GM12891 (cell line): ENCODE data around the gene MAP3K12.

ENCODE experiments used
- PAX5 ChIP-seq: IDR thresholded peaks from 2 replicates; pipeline ENCODE4 v1.6.1; 2011; ENCODE audit warnings: low read length, moderate library complexity, mild to moderate bottlenecking; ENCODE audit not compliant: insufficient read depth, severe bottlenecking
- POLR2AphosphoS5 ChIP-seq: IDR thresholded peaks from 2 replicates; pipeline ENCODE4 v1.6.1; 2011; ENCODE audit warnings: low read depth, low read length, control low read depth
- SPI1 ChIP-seq: IDR thresholded peaks from 2 replicates; pipeline ENCODE4 v1.6.1; 2011; ENCODE audit warnings: low read depth, low read length, control low read depth

GRCh38 chr12:53504004-53504920, 5.0 kb upstream of the MAP3K12 start:
- no peak for TF ChIP-seq POLR2AphosphoS5
- TF ChIP-seq PAX5 = no peak
- TF ChIP-seq SPI1 = no peak
